HL-60 (cell line): Measurements from ENCODE around the gene FARP2.

ENCODE experiments used
- POLR2AphosphoS5 ChIP-seq: IDR thresholded peaks from 2 replicates; pipeline ENCODE4 v1.6.1; 2012; ENCODE audit warnings: low read depth
- TF ChIP-seq, protein P1 (sequence below): IDR thresholded peaks from 2 replicates; pipeline ENCODE4 v1.6.1; 2012; ENCODE audit warnings: low read depth; ENCODE audit not compliant: insufficient replicate concordance
- TF ChIP-seq, protein P2 (sequence below): IDR thresholded peaks from one replicate; pipeline ENCODE4 v1.5.1; 2011; ENCODE audit warnings: low read length, control low read depth, inconsistent platforms; ENCODE audit not compliant: insufficient read depth

DNA sequence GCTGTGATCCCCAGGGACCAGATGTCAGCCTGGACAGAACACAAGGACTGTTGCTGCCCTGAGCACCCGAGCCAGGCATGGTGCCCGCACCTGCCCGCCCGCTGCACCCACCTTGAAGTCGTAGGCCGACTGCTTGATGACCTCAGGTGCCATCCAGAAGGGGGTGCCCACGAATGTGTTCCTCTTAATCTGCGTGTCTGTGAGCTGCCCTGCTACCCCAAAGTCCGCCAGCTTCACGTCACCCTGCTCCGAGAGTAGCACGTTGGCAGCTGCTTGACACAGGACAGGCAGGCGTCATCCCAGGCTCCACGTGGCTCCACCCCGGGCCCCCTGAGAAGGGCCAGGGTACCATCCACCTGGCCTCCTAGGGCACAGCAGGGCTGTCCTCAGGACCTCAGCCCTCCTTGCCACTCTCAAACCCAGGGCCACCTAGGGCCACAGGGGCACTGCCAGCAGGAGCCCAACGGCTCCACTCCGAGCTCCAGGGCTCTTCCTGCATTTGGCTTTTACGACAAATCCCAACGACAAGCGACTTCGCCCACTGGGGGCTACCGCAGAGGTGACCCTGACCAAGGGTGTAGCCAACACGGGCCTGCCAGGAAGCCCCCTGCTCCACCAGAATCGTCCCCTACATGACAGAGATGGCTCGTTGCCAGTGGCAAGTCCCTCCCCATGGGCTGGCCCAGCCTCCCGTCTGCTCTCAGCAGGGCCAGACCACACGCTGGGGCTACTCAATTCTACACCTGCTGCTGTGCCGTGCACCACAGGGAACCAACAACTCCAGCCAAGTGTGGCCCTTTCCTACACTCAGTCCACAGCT lies 143.3 kb downstream of the FARP2 start:
- TF ChIP-seq, protein P1, sequence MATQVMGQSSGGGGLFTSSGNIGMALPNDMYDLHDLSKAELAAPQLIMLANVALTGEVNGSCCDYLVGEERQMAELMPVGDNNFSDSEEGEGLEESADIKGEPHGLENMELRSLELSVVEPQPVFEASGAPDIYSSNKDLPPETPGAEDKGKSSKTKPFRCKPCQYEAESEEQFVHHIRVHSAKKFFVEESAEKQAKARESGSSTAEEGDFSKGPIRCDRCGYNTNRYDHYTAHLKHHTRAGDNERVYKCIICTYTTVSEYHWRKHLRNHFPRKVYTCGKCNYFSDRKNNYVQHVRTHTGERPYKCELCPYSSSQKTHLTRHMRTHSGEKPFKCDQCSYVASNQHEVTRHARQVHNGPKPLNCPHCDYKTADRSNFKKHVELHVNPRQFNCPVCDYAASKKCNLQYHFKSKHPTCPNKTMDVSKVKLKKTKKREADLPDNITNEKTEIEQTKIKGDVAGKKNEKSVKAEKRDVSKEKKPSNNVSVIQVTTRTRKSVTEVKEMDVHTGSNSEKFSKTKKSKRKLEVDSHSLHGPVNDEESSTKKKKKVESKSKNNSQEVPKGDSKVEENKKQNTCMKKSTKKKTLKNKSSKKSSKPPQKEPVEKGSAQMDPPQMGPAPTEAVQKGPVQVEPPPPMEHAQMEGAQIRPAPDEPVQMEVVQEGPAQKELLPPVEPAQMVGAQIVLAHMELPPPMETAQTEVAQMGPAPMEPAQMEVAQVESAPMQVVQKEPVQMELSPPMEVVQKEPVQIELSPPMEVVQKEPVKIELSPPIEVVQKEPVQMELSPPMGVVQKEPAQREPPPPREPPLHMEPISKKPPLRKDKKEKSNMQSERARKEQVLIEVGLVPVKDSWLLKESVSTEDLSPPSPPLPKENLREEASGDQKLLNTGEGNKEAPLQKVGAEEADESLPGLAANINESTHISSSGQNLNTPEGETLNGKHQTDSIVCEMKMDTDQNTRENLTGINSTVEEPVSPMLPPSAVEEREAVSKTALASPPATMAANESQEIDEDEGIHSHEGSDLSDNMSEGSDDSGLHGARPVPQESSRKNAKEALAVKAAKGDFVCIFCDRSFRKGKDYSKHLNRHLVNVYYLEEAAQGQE: no peak
- TF ChIP-seq, protein P2, sequence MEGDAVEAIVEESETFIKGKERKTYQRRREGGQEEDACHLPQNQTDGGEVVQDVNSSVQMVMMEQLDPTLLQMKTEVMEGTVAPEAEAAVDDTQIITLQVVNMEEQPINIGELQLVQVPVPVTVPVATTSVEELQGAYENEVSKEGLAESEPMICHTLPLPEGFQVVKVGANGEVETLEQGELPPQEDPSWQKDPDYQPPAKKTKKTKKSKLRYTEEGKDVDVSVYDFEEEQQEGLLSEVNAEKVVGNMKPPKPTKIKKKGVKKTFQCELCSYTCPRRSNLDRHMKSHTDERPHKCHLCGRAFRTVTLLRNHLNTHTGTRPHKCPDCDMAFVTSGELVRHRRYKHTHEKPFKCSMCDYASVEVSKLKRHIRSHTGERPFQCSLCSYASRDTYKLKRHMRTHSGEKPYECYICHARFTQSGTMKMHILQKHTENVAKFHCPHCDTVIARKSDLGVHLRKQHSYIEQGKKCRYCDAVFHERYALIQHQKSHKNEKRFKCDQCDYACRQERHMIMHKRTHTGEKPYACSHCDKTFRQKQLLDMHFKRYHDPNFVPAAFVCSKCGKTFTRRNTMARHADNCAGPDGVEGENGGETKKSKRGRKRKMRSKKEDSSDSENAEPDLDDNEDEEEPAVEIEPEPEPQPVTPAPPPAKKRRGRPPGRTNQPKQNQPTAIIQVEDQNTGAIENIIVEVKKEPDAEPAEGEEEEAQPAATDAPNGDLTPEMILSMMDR: no peak
- no peak for TF ChIP-seq POLR2AphosphoS5
